HFFc6 (cell line): ENCODE results near the gene OCSTAMP. TPM values are rescaled to one million over a fixed set of nuclear protein-coding genes. Genes with fewer than 3 reads are reported as not detected.

Source experiments
- DNase-seq: peaks from one replicate; pipeline ENCODE4 v3.0.0-alpha.2; 2018
- H3K27ac Mint-ChIP-seq: 2 replicates; pipeline ENCODE4 v1.8.0; 2020; ENCODE audit warnings: mild to moderate bottlenecking, mixed read lengths
- H3K27me3 Mint-ChIP-seq: 2 replicates; pipeline ENCODE4 v1.8.0; 2021; ENCODE audit warnings: mild to moderate bottlenecking, moderate library complexity, mixed read lengths; ENCODE audit not compliant: insufficient read depth
- H3K36me3 Mint-ChIP-seq: 2 replicates; pipeline ENCODE4 v1.8.0; 2021; ENCODE audit warnings: low read depth, mixed read lengths
- H3K4me1 Mint-ChIP-seq: 2 replicates; pipeline ENCODE4 v1.8.0; 2020; ENCODE audit warnings: low read depth, mixed read lengths
- H3K4me3 Mint-ChIP-seq: 2 replicates; pipeline ENCODE4 v1.8.0; 2020; ENCODE audit warnings: mild to moderate bottlenecking, moderate library complexity, mixed read lengths
- H3K9me3 Mint-ChIP-seq: 2 replicates; pipeline ENCODE4 v1.8.0; 2020; ENCODE audit warnings: mild to moderate bottlenecking, mixed read lengths
- total RNA-seq, 6 experiments: library from RNA; stranded (reverse); fragmentation: NEBNext Ultra II Directional; extraction: Animal tissue kit (Norgen Biotek cat#: 25700); gene quantifications; 2 replicates in 1 of 6; 3 replicates in 5 of 6; pipeline ENCODE4 v1.2.3, GENCODE V29; 2021
- TF ChIP-seq, protein P1 (sequence below): fragments of 200-600 bp; sonication (generic); IDR thresholded peaks from 2 replicates; pipeline ENCODE4 v1.5.0; 2021; ENCODE audit warnings: antibody characterized with exemption, mild to moderate bottlenecking

The OCSTAMP gene
- total RNA-seq, 6 experiments from 2014 or later: not detected

DNA sequence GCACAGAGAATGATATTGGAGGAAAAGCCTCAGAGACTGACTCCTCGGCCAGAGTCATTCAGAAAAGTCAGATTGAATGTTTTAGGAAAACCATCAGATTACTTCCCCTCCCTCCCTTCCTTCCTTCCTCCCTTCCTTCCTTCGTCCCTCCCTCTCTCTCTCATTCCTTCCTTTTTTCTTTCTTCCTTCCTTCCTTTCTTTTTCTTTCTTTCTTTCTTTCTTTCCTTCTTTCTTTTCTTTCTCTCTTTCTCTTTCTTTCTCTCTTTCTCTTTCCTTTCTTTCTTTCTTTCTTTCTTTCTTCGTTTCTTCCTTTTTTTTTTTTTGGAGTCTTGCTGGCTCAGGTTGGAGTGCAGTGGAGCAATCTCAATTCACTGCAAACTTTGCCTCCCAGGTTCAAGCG lies 7.4 kb downstream of the OCSTAMP start:
- peaks cover 3% of the 10 kb centered on the region; the same call in 1 of the 2 replicates for H3K27me3 Mint-ChIP-seq
- no peak overlapping the region for H3K27ac Mint-ChIP-seq
- no peak for DNase-seq
- H3K9me3 Mint-ChIP-seq: no peaks in the 10 kb centered on the region
- H3K36me3 Mint-ChIP-seq: no peaks in the 10 kb centered on the region
- no peaks in the 10 kb centered on the region for H3K4me1 Mint-ChIP-seq
- no peak overlapping the region for H3K4me3 Mint-ChIP-seq
- TF ChIP-seq, protein P1, sequence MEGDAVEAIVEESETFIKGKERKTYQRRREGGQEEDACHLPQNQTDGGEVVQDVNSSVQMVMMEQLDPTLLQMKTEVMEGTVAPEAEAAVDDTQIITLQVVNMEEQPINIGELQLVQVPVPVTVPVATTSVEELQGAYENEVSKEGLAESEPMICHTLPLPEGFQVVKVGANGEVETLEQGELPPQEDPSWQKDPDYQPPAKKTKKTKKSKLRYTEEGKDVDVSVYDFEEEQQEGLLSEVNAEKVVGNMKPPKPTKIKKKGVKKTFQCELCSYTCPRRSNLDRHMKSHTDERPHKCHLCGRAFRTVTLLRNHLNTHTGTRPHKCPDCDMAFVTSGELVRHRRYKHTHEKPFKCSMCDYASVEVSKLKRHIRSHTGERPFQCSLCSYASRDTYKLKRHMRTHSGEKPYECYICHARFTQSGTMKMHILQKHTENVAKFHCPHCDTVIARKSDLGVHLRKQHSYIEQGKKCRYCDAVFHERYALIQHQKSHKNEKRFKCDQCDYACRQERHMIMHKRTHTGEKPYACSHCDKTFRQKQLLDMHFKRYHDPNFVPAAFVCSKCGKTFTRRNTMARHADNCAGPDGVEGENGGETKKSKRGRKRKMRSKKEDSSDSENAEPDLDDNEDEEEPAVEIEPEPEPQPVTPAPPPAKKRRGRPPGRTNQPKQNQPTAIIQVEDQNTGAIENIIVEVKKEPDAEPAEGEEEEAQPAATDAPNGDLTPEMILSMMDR: no peak

DNA sequence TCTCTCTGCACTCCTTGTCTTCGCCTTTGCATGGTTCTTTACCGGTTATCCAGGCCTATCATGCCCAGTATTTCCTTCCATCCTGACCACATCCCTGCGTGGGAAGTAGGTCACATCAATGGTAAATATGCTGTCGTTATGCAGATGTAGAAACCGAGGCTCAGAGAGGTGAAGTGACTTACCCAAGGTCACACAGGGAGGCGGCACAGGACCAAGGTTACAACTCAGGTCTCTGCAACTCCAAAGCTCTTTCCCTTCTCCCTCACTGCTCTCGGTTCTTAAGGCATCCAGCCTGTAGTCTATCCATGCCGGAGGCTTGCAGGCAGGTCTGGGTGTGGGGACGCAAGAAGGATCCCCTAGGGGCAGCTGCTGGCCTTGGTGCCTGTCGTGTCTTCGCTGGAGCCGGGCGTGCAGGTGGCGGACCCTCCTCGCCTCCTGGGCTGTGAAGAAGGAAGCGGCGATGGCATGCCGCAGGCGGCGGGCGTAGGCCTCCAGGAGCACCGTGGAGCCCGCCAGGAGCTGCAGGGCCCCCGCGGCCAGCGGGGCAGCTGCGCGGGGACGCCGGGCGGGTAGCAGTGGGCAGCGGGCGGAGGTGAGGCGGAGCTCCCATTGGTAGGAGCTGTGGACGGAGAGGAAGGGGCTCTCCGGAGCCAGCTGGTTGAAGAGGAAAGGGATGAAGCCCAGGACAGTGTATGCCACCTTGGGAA lies 9.1 kb downstream of the OCSTAMP start:
- TF ChIP-seq, protein P1: no peak
- no peak for DNase-seq
- Mint-ChIP-seq H3K4me1 (no peaks in the 10 kb centered on the region), H3K36me3 (no peaks in the 10 kb centered on the region), H3K9me3 (no peaks in the 10 kb centered on the region), H3K27ac (no peak overlapping the region), H3K4me3 (no peak overlapping the region), H3K27me3 (peaks cover 9% of the 10 kb centered on the region; the same call in 1 of the 2 replicates)

DNA sequence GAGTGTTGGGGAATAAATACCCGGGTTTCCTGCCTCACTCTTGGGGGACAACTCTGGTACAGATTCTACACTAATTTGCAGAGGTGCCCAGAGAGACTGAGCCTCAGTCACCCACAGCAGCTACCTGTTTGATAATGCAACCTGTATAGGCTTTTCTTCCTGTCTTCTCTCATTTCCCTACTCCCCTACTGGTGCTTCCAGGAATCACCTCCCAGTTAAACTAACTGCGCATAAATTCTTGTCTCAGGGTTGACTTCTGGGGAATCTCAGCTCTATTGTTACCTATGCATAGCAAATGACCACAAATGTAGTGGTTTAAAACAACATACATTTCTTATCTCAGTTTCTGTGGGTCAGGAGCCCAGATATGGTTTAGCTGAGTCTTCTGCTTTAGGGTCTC lies 11.3 kb downstream of the OCSTAMP start:
- TF ChIP-seq, protein P1: peak; percentile 30
- Mint-ChIP-seq H3K36me3 (no peaks in the 10 kb centered on the region), H3K9me3 (no peaks in the 10 kb centered on the region)

DNA sequence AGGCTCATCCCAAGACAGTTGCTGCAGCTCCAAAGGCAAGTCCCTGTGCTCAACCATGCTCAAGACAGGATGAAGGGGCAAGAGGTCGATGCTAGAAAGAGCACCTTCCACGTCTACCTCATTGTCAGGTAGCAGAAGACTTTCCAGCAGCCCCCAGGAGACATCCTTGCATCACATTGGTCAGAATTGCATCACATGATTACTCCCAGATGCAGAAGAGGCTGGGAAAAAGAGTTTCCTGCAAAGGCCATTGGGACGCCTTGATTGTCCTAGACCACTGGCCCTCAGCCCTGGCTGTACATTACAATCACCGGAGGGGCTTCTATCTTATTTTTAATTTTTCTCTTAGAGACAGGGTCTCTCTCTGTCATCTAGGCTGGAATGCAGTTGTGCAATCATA lies 19.8 kb downstream of the OCSTAMP start:
- H3K4me3 Mint-ChIP-seq: no peak overlapping the region
- no peaks in the 10 kb centered on the region for H3K4me1 Mint-ChIP-seq
- no peak overlapping the region for H3K27ac Mint-ChIP-seq
- peaks cover 4% of the 10 kb centered on the region for H3K27me3 Mint-ChIP-seq
- no peaks in the 10 kb centered on the region for H3K36me3 Mint-ChIP-seq
- TF ChIP-seq, protein P1: no peak
- no peak for DNase-seq
- H3K9me3 Mint-ChIP-seq: no peaks in the 10 kb centered on the region

More for the DNA sequence above, 11.3 kb downstream of the OCSTAMP start:
- no peak overlapping the region for H3K4me3 Mint-ChIP-seq
- DNase-seq: no peak
- H3K4me1 Mint-ChIP-seq: no peaks in the 10 kb centered on the region
- H3K27me3 Mint-ChIP-seq: peaks cover 11% of the 10 kb centered on the region; the same call in 1 of the 2 replicates
- no peak overlapping the region for H3K27ac Mint-ChIP-seq

DNA sequence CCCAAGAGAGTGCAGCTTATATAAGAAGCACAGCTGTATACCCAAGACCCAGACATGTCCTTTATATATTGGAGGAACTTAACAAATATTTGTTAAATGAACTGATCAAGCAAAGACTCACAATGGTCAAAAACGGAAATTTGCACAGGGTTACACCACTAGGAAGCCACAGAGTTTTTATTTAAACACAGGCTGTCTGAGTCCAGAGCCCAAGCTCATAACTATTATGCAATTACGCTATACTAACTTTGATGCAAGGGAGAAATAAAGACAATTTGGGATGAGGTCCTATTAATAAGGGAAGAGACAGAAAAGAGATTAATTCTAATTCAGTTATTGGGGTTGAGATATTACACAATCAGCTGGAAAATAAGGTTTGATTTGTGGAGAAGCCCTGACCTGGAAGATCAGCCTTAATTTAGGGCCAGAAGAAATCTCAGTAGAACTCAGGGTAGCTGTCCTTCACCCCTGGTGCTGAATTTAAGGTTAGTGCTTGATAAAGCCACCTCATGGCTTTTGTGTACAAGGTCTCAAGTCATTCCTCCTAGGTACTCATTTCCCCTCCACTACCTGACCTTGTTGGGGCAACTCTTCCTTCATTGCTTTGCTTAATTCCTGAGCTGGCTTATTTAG lies 26.6 kb downstream of the OCSTAMP start:
- Mint-ChIP-seq H3K27me3 (no peaks in the 10 kb centered on the region; the same call in 1 of the 2 replicates), H3K27ac (no peak overlapping the region), H3K4me3 (no peak overlapping the region), H3K36me3 (no peaks in the 10 kb centered on the region), H3K4me1 (no peaks in the 10 kb centered on the region), H3K9me3 (no peaks in the 10 kb centered on the region)
- TF ChIP-seq, protein P1: no peak
- no peak for DNase-seq
